Mesenchymal stem cell (in vitro differentiated cells and primary cell): ENCODE data around the gene AIP.

ENCODE experiments used
- DNase-seq: peaks from one replicate; pipeline ENCODE4 v3.0.0-alpha.2; 2013
- H2AFZ ChIP-seq: one replicate; pipeline ENCODE4 v1.6.1; 2013; ENCODE audit warnings: low read depth, mild to moderate bottlenecking, control low read depth, inconsistent platforms, low read length, moderate library complexity
- H2AK5ac ChIP-seq: 2 replicates; pipeline ENCODE4 v1.6.1; 2013; ENCODE audit warnings: low read length, moderate library complexity, mild to moderate bottlenecking, inconsistent platforms; ENCODE audit not compliant: severe bottlenecking
- H2BK120ac ChIP-seq: one replicate; pipeline ENCODE4 v1.6.1; 2013; ENCODE audit warnings: low read depth, mild to moderate bottlenecking, inconsistent platforms, low read length, moderate library complexity
- H2BK12ac ChIP-seq, 2 experiments: one replicate each; pipeline ENCODE4 v1.6.1; 2013; ENCODE audit warnings: inconsistent platforms in 2 of 2, low read length in 2 of 2, mild to moderate bottlenecking in 2 of 2, moderate library complexity in 2 of 2, control low read depth in 1 of 2
- H2BK15ac ChIP-seq: one replicate; pipeline ENCODE4 v1.6.1; 2013; ENCODE audit warnings: mild to moderate bottlenecking, low read depth, inconsistent platforms; ENCODE audit not compliant: poor library complexity, severe bottlenecking
- H2BK5ac ChIP-seq: 2 replicates; pipeline ENCODE4 v1.6.1; 2013; ENCODE audit warnings: low read depth, mild to moderate bottlenecking, low read length, control low read depth, inconsistent platforms; ENCODE audit not compliant: poor library complexity, severe bottlenecking
- H3K14ac ChIP-seq, 2 experiments: one replicate each; pipeline ENCODE4 v1.6.1; 2013; ENCODE audit warnings: inconsistent platforms in 2 of 2, low read length in 2 of 2, control low read depth in 1 of 2, mild to moderate bottlenecking in 1 of 2, moderate library complexity in 1 of 2
- H3K18ac ChIP-seq, 2 experiments: one replicate each; pipeline ENCODE4 v1.6.1; 2013; ENCODE audit warnings: inconsistent platforms in 2 of 2, low read length in 2 of 2, control low read depth in 1 of 2, low read depth in 1 of 2, mild to moderate bottlenecking in 1 of 2
- H3K23ac ChIP-seq, 2 experiments: one replicate each; pipeline ENCODE4 v1.6.1; 2013; ENCODE audit warnings: inconsistent platforms in 2 of 2, low read length in 2 of 2, mild to moderate bottlenecking in 2 of 2, moderate library complexity in 2 of 2, control low read depth in 1 of 2
- H3K27ac ChIP-seq: 2 replicates; pipeline ENCODE4 v1.5.1; 2013; ENCODE audit warnings: mild to moderate bottlenecking, moderate library complexity, low read length, control low read depth, inconsistent platforms; ENCODE audit not compliant: poor library complexity, severe bottlenecking
- H3K27me3 ChIP-seq, 2 experiments: 2 replicates each; pipeline versions ENCODE4 v1.6.1 to v1.7.0; 2013; ENCODE audit warnings: low read length in 2 of 2, mild to moderate bottlenecking in 2 of 2, moderate library complexity in 2 of 2, control low read depth in 1 of 2, inconsistent platforms in 1 of 2; ENCODE audit not compliant: control insufficient read depth in 1 of 2, insufficient read depth in 1 of 2
- H3K36me3 ChIP-seq, 2 experiments: 2 replicates each; pipeline versions ENCODE4 v1.6.1 to v1.7.0; 2013; ENCODE audit warnings: low read length in 2 of 2, control low read depth in 1 of 2, inconsistent platforms in 1 of 2, low read depth in 1 of 2, mild to moderate bottlenecking in 1 of 2; ENCODE audit not compliant: insufficient read depth in 2 of 2, control insufficient read depth in 1 of 2
- H3K4ac ChIP-seq, 2 experiments: one replicate each; pipeline ENCODE4 v1.6.1; 2013; ENCODE audit warnings: inconsistent platforms in 2 of 2, low read length in 2 of 2, mild to moderate bottlenecking in 2 of 2, moderate library complexity in 2 of 2, control low read depth in 1 of 2, low read depth in 1 of 2
- H3K4me1 ChIP-seq: 2 replicates; pipeline ENCODE4 v1.6.1; 2013; ENCODE audit warnings: low read depth, low read length, control low read depth; ENCODE audit not compliant: control insufficient read depth, insufficient read depth
- H3K4me2 ChIP-seq: 2 replicates; pipeline ENCODE4 v1.6.1; 2013; ENCODE audit warnings: low read length, mild to moderate bottlenecking, inconsistent platforms; ENCODE audit not compliant: poor library complexity, severe bottlenecking
- H3K4me3 ChIP-seq, 2 experiments: 2 replicates each; pipeline versions ENCODE4 v1.5.1 to v1.7.0; 2013; ENCODE audit warnings: low read length in 2 of 2, mild to moderate bottlenecking in 2 of 2, control low read depth in 1 of 2, low read depth in 1 of 2; ENCODE audit not compliant: insufficient read depth in 1 of 2
- H3K79me1 ChIP-seq: replicated peaks from 2 replicates; pipeline ENCODE4 v1.6.1; 2013; ENCODE audit warnings: mild to moderate bottlenecking, control low read depth, low read length, inconsistent platforms; ENCODE audit not compliant: poor library complexity, severe bottlenecking
- H3K9ac ChIP-seq: 2 replicates; pipeline ENCODE4 v1.7.0; 2013; ENCODE audit warnings: mild to moderate bottlenecking, low read length, moderate library complexity
- H3K9me3 ChIP-seq: 2 replicates; pipeline ENCODE4 v1.7.0; 2013; ENCODE audit warnings: mild to moderate bottlenecking, low read length; ENCODE audit not compliant: control insufficient read depth
- H4K8ac ChIP-seq: one replicate; pipeline ENCODE4 v1.6.1; 2013; ENCODE audit warnings: inconsistent platforms, mild to moderate bottlenecking, low read length, moderate library complexity
- H4K91ac ChIP-seq: one replicate; pipeline ENCODE4 v1.6.1; 2013; ENCODE audit warnings: mild to moderate bottlenecking, low read length, inconsistent platforms
- WGBS: methylation state at CpG from one replicate; pipeline ENCODE4 v1.1.7; 2013; ENCODE audit warnings: mixed read lengths; 5-methylcytosine and 5-hydroxymethylcytosine counted together

The AIP gene

DNA sequence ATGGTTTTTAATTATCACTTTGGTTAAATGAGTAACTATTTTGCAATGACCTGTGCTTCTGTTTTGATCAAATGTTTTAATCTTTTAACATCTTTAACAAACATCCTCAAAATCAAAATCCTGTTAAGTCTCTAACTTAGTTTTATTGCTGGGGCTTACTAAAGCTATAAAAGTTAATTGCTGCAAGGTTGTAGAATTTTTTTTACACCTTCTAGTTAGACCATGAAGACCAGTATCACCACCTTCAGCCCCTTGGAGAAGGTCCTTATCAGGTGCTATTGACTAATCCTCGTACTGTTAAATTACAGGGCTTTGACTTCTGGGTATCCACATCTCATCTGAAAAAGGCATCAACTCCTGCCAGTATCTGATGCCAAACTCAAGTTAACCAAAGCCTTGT is 52.7 kb downstream of the AIP start:
- no peak for DNase-seq
- Histone ChIP-seq H2AFZ (no peak overlapping the region), H2BK12ac (no peak overlapping the region), H3K4me2 (no peak overlapping the region), H4K91ac (no peak overlapping the region), H2AK5ac (no peak overlapping the region), H3K27ac (no peak overlapping the region), H3K79me1 (no peaks in the 10 kb centered on the region), H3K27me3 (no peaks in the 10 kb centered on the region), H3K9me3 (peaks cover 29% of the 10 kb centered on the region), H3K4me1 (no peaks in the 10 kb centered on the region), H3K23ac (no peak overlapping the region), H3K18ac (no peak overlapping the region), H4K8ac (no peak overlapping the region), H3K9ac (no peak overlapping the region), H3K36me3 (no peaks in the 10 kb centered on the region), H3K14ac (no peak overlapping the region), H3K4me3 (no peak overlapping the region), H3K4ac (no peak overlapping the region), H2BK5ac (no peak overlapping the region), H2BK15ac (no peak overlapping the region), H2BK120ac (no peak overlapping the region)
- 71% methylated on average over 1 of the region's 1 CpG for whole genome bisulfite sequencing

DNA sequence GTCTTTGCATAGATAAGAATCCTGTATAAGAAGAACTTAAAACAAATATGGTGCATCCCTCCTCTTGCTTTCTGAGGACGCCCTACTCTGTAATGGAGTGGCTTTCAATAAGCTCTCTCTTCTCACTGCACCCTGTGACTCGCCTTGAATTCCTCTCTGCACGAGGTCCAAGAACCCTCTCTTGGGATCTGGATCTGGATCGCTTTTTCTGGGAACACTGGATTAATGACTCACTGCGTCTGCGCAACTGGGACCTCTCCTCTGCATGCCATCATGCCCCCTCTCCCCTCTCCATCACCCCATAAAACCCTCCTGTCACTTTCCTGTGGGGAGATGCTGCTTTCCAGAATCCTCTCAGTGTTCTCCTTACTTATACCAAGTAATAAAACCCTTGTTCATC is 55.5 kb downstream of the AIP start:
- Histone ChIP-seq H2BK12ac (no peak overlapping the region), H3K79me1 (no peaks in the 10 kb centered on the region), H3K14ac (no peak overlapping the region), H2BK120ac (no peak overlapping the region), H3K36me3 (no peaks in the 10 kb centered on the region), H3K4me3 (no peak overlapping the region), H4K8ac (no peak overlapping the region), H2AFZ (no peak overlapping the region), H3K4ac (no peak overlapping the region), H3K27me3 (peaks cover 0 to 6% of the 10 kb centered on the region in 2 experiments), H3K23ac (no peak overlapping the region), H3K9ac (no peak overlapping the region), H2BK5ac (no peak overlapping the region), H3K9me3 (peaks cover 20% of the 10 kb centered on the region), H4K91ac (no peak overlapping the region), H2BK15ac (no peak overlapping the region), H3K4me1 (peaks cover 3% of the 10 kb centered on the region), H3K18ac (no peak overlapping the region), H3K4me2 (no peak overlapping the region), H2AK5ac (no peak overlapping the region), H3K27ac (no peak overlapping the region)
- 65% methylated on average over 6 of the region's 6 CpGs for WGBS
- DNase-seq = no peak

DNA sequence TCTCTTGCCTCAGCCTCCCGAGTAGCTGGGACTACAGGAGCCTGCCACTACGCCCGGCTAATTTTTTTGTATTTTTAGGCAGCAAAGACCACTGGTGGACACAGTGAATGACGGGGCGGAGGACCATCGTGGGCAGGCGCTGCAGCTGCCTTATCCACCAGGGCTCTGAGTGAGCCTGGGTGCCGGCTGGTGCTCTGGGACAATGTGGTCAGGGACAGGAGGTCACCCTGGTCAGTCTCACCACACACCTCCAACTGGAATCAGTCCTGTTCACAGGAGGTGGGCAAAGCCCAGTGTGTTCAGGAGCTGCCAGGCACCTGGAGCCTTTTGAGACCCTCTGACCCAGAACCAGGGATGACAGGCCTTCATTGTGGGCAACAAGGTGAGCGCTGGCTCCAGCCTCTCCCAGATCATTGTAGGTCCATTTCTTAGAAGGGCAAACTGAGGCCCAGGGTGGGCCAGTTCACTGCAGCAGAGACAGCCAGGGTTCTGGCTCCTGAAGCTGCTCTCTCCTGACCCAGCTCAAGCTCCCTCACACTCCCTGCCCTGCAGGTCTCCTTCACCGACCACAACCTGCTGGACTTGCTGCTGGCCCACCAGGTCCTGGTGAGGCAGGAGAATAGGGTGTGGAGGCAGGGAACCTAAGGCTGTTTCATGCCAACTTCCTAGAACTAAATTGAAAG is 56.1 kb downstream of the AIP start:
- DNase-seq = no peak
- 83% methylated on average over 10 of the region's 10 CpGs for WGBS

DNA sequence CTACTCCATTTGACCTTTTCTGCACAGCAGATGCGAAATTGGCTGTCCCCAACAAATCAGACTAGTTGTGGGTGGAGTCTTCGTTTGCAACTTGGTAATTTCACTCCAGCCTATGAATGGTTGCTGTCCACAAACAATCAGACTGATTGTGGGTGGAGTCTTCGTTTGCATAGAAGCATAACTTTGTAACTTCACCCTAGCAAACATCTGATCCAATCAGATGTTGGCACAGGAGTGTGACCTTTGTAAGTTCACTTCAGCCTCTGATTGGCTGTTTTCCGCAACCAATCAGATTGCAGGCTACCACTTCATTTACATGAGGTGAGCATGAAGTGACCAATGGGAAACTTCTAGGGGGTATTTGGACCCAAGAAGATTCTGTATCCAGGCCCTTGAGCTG is 56.7 kb downstream of the AIP start:
- peaks cover 7% of the 10 kb centered on the region for H3K4me1 ChIP-seq
- no peak overlapping the region for H2BK5ac ChIP-seq
- H3K9me3 ChIP-seq = peaks cover 8% of the 10 kb centered on the region
- H3K14ac ChIP-seq = no peak overlapping the region
- H2AFZ ChIP-seq = no peak overlapping the region
- H3K4me3 ChIP-seq = no peak overlapping the region
- no peak for DNase-seq
- WGBS = 93% methylated on average over 4 of the region's 4 CpGs
- no peak overlapping the region for H3K18ac ChIP-seq
- no peak overlapping the region for H3K27ac ChIP-seq
- no peak overlapping the region for H4K91ac ChIP-seq
- no peaks in the 10 kb centered on the region for H3K36me3 ChIP-seq
- no peak overlapping the region for H2BK120ac ChIP-seq
- no peak overlapping the region for H2AK5ac ChIP-seq
- H3K23ac ChIP-seq = no peak overlapping the region
- H3K4me2 ChIP-seq = no peak overlapping the region
- no peaks in the 10 kb centered on the region for H3K79me1 ChIP-seq
- no peak overlapping the region for H4K8ac ChIP-seq
- peaks cover 0 to 9% of the 10 kb centered on the region in 2 experiments for H3K27me3 ChIP-seq
- H2BK12ac ChIP-seq = no peak overlapping the region
- H3K4ac ChIP-seq = no peak overlapping the region
- H3K9ac ChIP-seq = no peak overlapping the region
- no peak overlapping the region for H2BK15ac ChIP-seq

More for the DNA sequence above, 56.1 kb downstream of the AIP start:
- no peak overlapping the region for H3K14ac ChIP-seq
- no peak overlapping the region for H3K23ac ChIP-seq
- H4K91ac ChIP-seq = no peak overlapping the region
- H2BK5ac ChIP-seq = no peak overlapping the region
- H3K18ac ChIP-seq = no peak overlapping the region
- no peak overlapping the region for H2BK15ac ChIP-seq
- H3K4ac ChIP-seq = no peak overlapping the region
- H3K79me1 ChIP-seq = no peaks in the 10 kb centered on the region
- H2BK120ac ChIP-seq = no peak overlapping the region
- H3K9me3 ChIP-seq = peaks cover 13% of the 10 kb centered on the region
- no peak overlapping the region for H3K4me2 ChIP-seq
- H2BK12ac ChIP-seq = no peak overlapping the region
- H2AFZ ChIP-seq = no peak overlapping the region
- H3K27ac ChIP-seq = no peak overlapping the region
- peaks cover 0 to 9% of the 10 kb centered on the region in 2 experiments for H3K27me3 ChIP-seq
- H3K4me3 ChIP-seq = no peak overlapping the region
- H4K8ac ChIP-seq = no peak overlapping the region
- H2AK5ac ChIP-seq = no peak overlapping the region
- peaks cover 7% of the 10 kb centered on the region for H3K4me1 ChIP-seq
- no peak overlapping the region for H3K9ac ChIP-seq
- H3K36me3 ChIP-seq = no peaks in the 10 kb centered on the region
